Bronchial epithelial cell (primary cell): ENCODE measurements around the gene FBXL17. TPM values are rescaled to one million over a fixed set of nuclear protein-coding genes. Genes with fewer than 3 reads are reported as not detected.

Experiments used
- DNase-seq: peaks from one replicate; pipeline ENCODE4 v3.0.0-alpha.2; 2010; ENCODE audit warnings: low read depth
- FAIRE-seq: peaks from 2 replicates; lab custom pipeline; 2011; peaks lifted over from hg19 to GRCh38; lab: Jason Lieb, UNC
- H3K27me3 ChIP-seq: 2 replicates; pipeline ENCODE4 v1.5.1; 2011; ENCODE audit warnings: low read length; ENCODE audit not compliant: control insufficient read depth, insufficient read depth
- H3K36me3 ChIP-seq: 2 replicates; pipeline ENCODE4 v1.5.1; 2011; ENCODE audit warnings: low read length; ENCODE audit not compliant: control insufficient read depth, insufficient read depth
- H3K4me3 ChIP-seq: 2 replicates; pipeline ENCODE4 v1.5.1; 2011; ENCODE audit warnings: mild to moderate bottlenecking, low read depth, low read length, control low read depth
- CTCF ChIP-seq: IDR thresholded peaks from 2 replicates; pipeline ENCODE4 v1.5.1; 2011; ENCODE audit warnings: mild to moderate bottlenecking, moderate library complexity, low read length, control low read depth, inconsistent platforms; ENCODE audit not compliant: insufficient read depth, severe bottlenecking
- total RNA-seq: library from RNA; depleted of rRNA; stranded (reverse); fragments of >200 nt; gene quantifications from 2 replicates; pipeline ENCODE4 v1.2.1, GENCODE V29; 2014

The FBXL17 gene
- total RNA-seq, 1 donor from 2014 or later, result 6.6 TPM

- Histone ChIP-seq H3K4me3 (no peak overlapping the region), H3K27me3 (no peaks in the 10 kb centered on the region), H3K36me3 (no peaks in the 10 kb centered on the region)
- TF ChIP-seq CTCF, result no peak
- no peak for FAIRE-seq
- DNase-seq, result no peak
These were observed 10.6 kb downstream of the FBXL17 start for GRCh38 chr5:108371263-108371662.

- TF ChIP-seq CTCF, result no peak
- H3K27me3 ChIP-seq, result no peaks in the 10 kb centered on the region
- DNase-seq (no peak), FAIRE-seq (no peak)
- H3K36me3 ChIP-seq, result no peaks in the 10 kb centered on the region
- no peak overlapping the region for H3K4me3 ChIP-seq
These were observed 12.7 kb downstream of the FBXL17 start for GRCh38 chr5:108369167-108369566.

- DNase-seq, result peak; percentile 67
- no peaks in the 10 kb centered on the region for H3K36me3 ChIP-seq
- no peak for TF ChIP-seq CTCF
- no peaks in the 10 kb centered on the region for H3K27me3 ChIP-seq
- no peak for FAIRE-seq
- peak overlapping the region; percentile 9 for H3K4me3 ChIP-seq
These were observed 14.1 kb downstream of the FBXL17 start for GRCh38 chr5:108367679-108368334.

- FAIRE-seq (no peak), DNase-seq (no peak)
- Histone ChIP-seq H3K36me3 (no peaks in the 10 kb centered on the region), H3K27me3 (no peaks in the 10 kb centered on the region), H3K4me3 (no peak overlapping the region)
- TF ChIP-seq CTCF, result no peak
These were observed 15.4 kb downstream of the FBXL17 start for GRCh38 chr5:108366500-108366899.

- no peak overlapping the region for H3K4me3 ChIP-seq
- H3K36me3 ChIP-seq, result no peaks in the 10 kb centered on the region
- TF ChIP-seq CTCF, result no peak
- no peaks in the 10 kb centered on the region for H3K27me3 ChIP-seq
- no peak for DNase-seq
- no peak for FAIRE-seq
These were observed 20.1 kb downstream of the FBXL17 start for GRCh38 chr5:108361771-108362170.

- FAIRE-seq, result no peak
- no peaks in the 10 kb centered on the region for H3K36me3 ChIP-seq
- H3K27me3 ChIP-seq, result no peaks in the 10 kb centered on the region
- H3K4me3 ChIP-seq, result no peak overlapping the region
- no peak for DNase-seq
- TF ChIP-seq CTCF, result no peak
These were observed 20.7 kb downstream of the FBXL17 start for GRCh38 chr5:108361239-108361638.
